GM18498 (cell line): ENCODE measurements around the gene FOXP1.

Experiments used
- ATAC-seq: cut with Tn5 transposase; IDR thresholded peaks from one replicate; pipeline ENCODE4 v1.9.1; 2021; ENCODE audit warnings: mild to moderate bottlenecking, moderate library complexity; ENCODE audit not compliant: unreplicated experiment

The FOXP1 gene

GRCh38 chr3:71140477-71140876 lies 443.1 kb downstream of the FOXP1 start:
- ATAC-seq: no peak

GRCh38 chr3:71139496-71139895 lies 444.0 kb downstream of the FOXP1 start:
- no peak for ATAC-seq

- ATAC-seq: no peak
Measured at GRCh38 chr3:71138410-71138809, 445.1 kb downstream of the FOXP1 start.

GRCh38 chr3:71136276-71136675 lies 447.3 kb downstream of the FOXP1 start:
- no peak for ATAC-seq

- no peak for ATAC-seq
Measured at GRCh38 chr3:71135373-71136088, 448.0 kb downstream of the FOXP1 start.

- no peak for ATAC-seq
Measured at GRCh38 chr3:71134521-71134920, 449.0 kb downstream of the FOXP1 start.

- no peak for ATAC-seq
Measured at GRCh38 chr3:71133865-71134264, 449.7 kb downstream of the FOXP1 start.

- no peak for ATAC-seq
Measured at GRCh38 chr3:71132995-71133730, 450.4 kb downstream of the FOXP1 start.

- no peak for ATAC-seq
Measured at GRCh38 chr3:71131375-71132314, 451.9 kb downstream of the FOXP1 start.

- ATAC-seq: peak; percentile 78
Measured at GRCh38 chr3:71130471-71131374, 452.8 kb downstream of the FOXP1 start.

- no peak for ATAC-seq
Measured at GRCh38 chr3:71129611-71130431, 453.7 kb downstream of the FOXP1 start.

- ATAC-seq: no peak
Measured at GRCh38 chr3:71128961-71129360, 454.6 kb downstream of the FOXP1 start.

- ATAC-seq: no peak
Measured at GRCh38 chr3:71127844-71128243, 455.7 kb downstream of the FOXP1 start.

- ATAC-seq: no peak
Measured at GRCh38 chr3:71127052-71127831, 456.3 kb downstream of the FOXP1 start.

- no peak for ATAC-seq
Measured at GRCh38 chr3:71125738-71126137, 457.8 kb downstream of the FOXP1 start.

- no peak for ATAC-seq
Measured at GRCh38 chr3:71124048-71124447, 459.5 kb downstream of the FOXP1 start.

GRCh38 chr3:71122641-71123040 lies 460.9 kb downstream of the FOXP1 start:
- ATAC-seq: no peak

GRCh38 chr3:71121429-71122167 lies 461.9 kb downstream of the FOXP1 start:
- no peak for ATAC-seq
